Activated naive CD8-positive, alpha-beta T cell treated with anti-CD3 and anti-CD28 coated beads, Interleukin-2, amount 50 U/mL, for 24 hours (primary cell): ENCODE data around the gene RPS17.

ENCODE experiments used
- ATAC-seq: fragments of 150-1000 bp; cut with Tn5 transposase; one replicate; pipeline ENCODE4 v1.10.0; 2021
- DNase-seq: peaks from one replicate; pipeline ENCODE4 v3.0.0; 2021
- H3K27ac Mint-ChIP-seq: one replicate; pipeline ENCODE4 v1.8.0; 2021; ENCODE audit warnings: mild to moderate bottlenecking, mixed read lengths
- H3K27me3 Mint-ChIP-seq: one replicate; pipeline ENCODE4 v1.8.0; 2021; ENCODE audit warnings: mixed read lengths
- H3K36me3 Mint-ChIP-seq: one replicate; pipeline ENCODE4 v1.8.0; 2021; ENCODE audit warnings: low read depth, mixed read lengths
- H3K4me1 Mint-ChIP-seq: one replicate; pipeline ENCODE4 v1.8.0; 2021; ENCODE audit warnings: mixed read lengths
- H3K4me3 Mint-ChIP-seq: one replicate; pipeline ENCODE4 v1.8.0; 2021; ENCODE audit warnings: mild to moderate bottlenecking, moderate library complexity, mixed read lengths
- H3K9me3 Mint-ChIP-seq: one replicate; pipeline ENCODE4 v1.8.0; 2021; ENCODE audit warnings: mixed read lengths

RPS17 gene

GRCh38 chr15:82540055-82540983, at the start of gene RPS17:
RPS17 (minus strand) TSS chr15:82540457; CDS start chr15:82540428, 29 bp downstream.
- Mint-ChIP-seq H3K4me3 (peak within 1 kb of the TSS; percentile 98), H3K36me3 (peaks cover 57% of the 10 kb centered on the region), H3K9me3 (no peaks in the 10 kb centered on the region), H3K27ac (peak within 1 kb of the TSS; percentile 96), H3K4me1 (peaks cover 39% of the 10 kb centered on the region), H3K27me3 (no peaks in the 10 kb centered on the region)
- peak; percentile 96 for ATAC-seq
- DNase-seq: peak; percentile 99

DNA sequence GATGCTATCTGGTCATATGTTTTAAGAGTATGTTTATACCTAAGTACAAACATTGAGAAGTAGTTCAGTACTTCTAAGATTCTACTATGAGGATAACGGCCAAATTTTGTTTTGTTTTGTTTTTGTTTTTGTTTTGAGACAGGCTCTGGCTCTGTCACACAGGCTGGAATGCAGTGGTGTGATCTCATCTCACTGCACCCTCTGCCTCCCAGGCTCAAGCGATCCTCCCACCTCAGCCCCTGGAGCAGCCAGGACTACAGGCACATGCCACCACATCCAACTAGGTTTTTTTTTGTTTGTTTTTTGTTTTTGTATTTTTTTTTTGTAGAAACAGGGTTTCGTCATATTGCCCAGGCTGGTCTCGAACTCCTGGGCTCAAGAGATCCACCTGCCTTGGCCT, 47.5 kb upstream of the RPS17 start:
- no peaks in the 10 kb centered on the region for H3K36me3 Mint-ChIP-seq
- ATAC-seq (no peak), DNase-seq (no peak)
- no peaks in the 10 kb centered on the region for H3K4me1 Mint-ChIP-seq
- no peak overlapping the region for H3K27ac Mint-ChIP-seq
- H3K9me3 Mint-ChIP-seq: no peaks in the 10 kb centered on the region
- H3K4me3 Mint-ChIP-seq: no peak overlapping the region
- no peaks in the 10 kb centered on the region for H3K27me3 Mint-ChIP-seq

DNA sequence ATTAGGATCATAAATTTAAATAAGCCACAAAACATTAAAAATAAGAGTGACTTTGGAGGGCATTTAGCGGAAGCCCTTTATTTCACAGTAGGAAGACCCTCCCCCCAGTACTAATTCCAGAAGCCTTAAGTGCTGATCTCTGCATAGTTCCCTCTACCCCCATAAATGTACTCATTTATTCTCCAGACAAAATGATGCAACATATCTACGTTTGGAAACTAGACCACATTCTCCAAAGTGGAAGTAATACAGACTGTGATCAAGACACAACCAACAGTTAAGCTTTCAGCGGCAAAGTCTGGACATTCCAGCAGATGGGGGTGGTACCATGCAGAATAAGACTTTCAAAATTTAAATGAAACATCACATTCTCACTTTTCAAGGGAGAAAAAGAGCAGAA, 44.8 kb upstream of the RPS17 start:
- Mint-ChIP-seq H3K4me3 (no peak overlapping the region), H3K27me3 (peaks cover 7% of the 10 kb centered on the region), H3K9me3 (no peaks in the 10 kb centered on the region), H3K4me1 (no peaks in the 10 kb centered on the region), H3K27ac (no peak overlapping the region), H3K36me3 (no peaks in the 10 kb centered on the region)
- no peak for ATAC-seq
- DNase-seq: no peak

- Mint-ChIP-seq H3K27ac (no peak overlapping the region), H3K27me3 (peaks cover 9% of the 10 kb centered on the region), H3K36me3 (no peaks in the 10 kb centered on the region), H3K9me3 (no peaks in the 10 kb centered on the region), H3K4me3 (no peak overlapping the region), H3K4me1 (no peaks in the 10 kb centered on the region)
- DNase-seq: no peak
- ATAC-seq: no peak
Measured at GRCh38 chr15:82580713-82581112, 40.5 kb upstream of the RPS17 start.

DNA sequence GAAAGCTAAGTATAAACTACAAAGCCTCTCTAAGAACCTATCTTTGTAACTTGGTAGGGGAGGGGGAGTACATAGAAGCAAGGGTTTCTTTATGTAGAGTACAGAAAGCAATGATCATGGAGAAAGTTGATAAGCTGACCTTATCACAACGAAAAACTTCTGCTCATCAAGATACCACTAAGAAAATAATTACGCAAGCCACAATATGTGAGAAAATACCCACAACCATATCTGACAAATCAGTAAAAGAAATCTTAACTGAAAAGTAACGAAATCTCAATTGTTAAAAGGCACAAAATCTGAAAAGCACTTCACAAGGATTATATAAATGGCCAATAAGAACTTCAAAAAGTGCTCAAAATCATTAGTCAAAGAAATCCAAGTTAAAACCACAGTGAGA, 35.1 kb upstream of the RPS17 start:
- DNase-seq (no peak), ATAC-seq (no peak)
- no peaks in the 10 kb centered on the region for H3K36me3 Mint-ChIP-seq
- peaks cover 17% of the 10 kb centered on the region for H3K27me3 Mint-ChIP-seq
- no peak overlapping the region for H3K4me3 Mint-ChIP-seq
- no peaks in the 10 kb centered on the region for H3K9me3 Mint-ChIP-seq
- no peak overlapping the region for H3K27ac Mint-ChIP-seq
- H3K4me1 Mint-ChIP-seq: peaks cover 3% of the 10 kb centered on the region

DNA sequence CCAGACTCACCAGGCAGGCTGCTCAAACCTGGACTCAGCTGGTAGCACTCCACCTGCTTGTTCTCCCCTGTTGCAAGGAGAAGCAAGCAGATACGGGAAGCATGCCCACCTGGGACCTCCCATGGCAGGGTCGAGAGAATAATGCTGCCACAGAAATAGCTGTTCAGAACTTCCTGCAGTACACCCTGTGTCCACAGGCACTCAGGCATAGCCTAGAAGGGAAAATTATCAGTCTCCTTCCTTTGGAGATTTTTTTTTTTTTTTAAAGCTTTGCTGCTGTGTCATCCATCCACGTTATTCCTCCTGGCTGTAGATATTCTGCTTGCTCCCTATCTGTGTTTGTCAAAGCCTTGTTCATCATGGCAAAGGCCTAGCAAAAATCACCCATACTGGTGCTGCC, 32.7 kb upstream of the RPS17 start:
- no peak overlapping the region for H3K4me3 Mint-ChIP-seq
- H3K36me3 Mint-ChIP-seq: no peaks in the 10 kb centered on the region
- DNase-seq (no peak), ATAC-seq (no peak)
- H3K27me3 Mint-ChIP-seq: peaks cover 17% of the 10 kb centered on the region
- H3K27ac Mint-ChIP-seq: no peak overlapping the region
- H3K4me1 Mint-ChIP-seq: peaks cover 3% of the 10 kb centered on the region
- no peaks in the 10 kb centered on the region for H3K9me3 Mint-ChIP-seq

- Mint-ChIP-seq H3K9me3 (no peaks in the 10 kb centered on the region), H3K4me3 (no peak overlapping the region), H3K4me1 (peaks cover 3% of the 10 kb centered on the region), H3K27me3 (peaks cover 17% of the 10 kb centered on the region), H3K36me3 (no peaks in the 10 kb centered on the region), H3K27ac (no peak overlapping the region)
- DNase-seq (no peak), ATAC-seq (no peak)
Measured at GRCh38 chr15:82572311-82572710, 32.1 kb upstream of the RPS17 start.

DNA sequence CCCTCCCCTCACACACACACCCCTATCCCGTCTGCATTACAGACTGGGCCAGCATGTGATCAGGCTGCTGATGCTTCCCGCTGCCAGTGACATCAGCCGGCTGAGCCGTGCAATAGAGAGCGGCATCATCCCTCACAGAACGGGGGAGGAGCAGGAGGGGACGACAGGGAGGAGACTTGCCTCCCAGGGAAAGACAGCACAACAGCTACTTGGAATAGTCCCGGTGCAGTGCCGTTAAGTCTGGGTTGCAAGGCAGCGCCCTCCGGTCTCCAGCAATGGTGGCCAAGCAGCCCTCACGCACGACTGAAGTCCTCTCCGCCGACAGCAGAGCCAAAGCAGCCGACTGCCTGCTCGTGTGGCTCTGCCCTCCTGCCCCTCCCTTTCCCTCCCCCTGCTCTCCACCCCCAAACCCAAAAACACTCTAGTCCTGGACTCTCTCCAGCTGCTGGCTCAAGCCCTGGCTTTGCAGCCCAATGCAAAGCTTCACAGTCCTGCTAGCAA, 31.5 kb upstream of the RPS17 start:
- Mint-ChIP-seq H3K27me3 (peaks cover 17% of the 10 kb centered on the region), H3K27ac (no peak overlapping the region), H3K4me3 (no peak overlapping the region), H3K4me1 (peaks cover 3% of the 10 kb centered on the region), H3K36me3 (no peaks in the 10 kb centered on the region), H3K9me3 (no peaks in the 10 kb centered on the region)
- DNase-seq (no peak), ATAC-seq (no peak)

DNA sequence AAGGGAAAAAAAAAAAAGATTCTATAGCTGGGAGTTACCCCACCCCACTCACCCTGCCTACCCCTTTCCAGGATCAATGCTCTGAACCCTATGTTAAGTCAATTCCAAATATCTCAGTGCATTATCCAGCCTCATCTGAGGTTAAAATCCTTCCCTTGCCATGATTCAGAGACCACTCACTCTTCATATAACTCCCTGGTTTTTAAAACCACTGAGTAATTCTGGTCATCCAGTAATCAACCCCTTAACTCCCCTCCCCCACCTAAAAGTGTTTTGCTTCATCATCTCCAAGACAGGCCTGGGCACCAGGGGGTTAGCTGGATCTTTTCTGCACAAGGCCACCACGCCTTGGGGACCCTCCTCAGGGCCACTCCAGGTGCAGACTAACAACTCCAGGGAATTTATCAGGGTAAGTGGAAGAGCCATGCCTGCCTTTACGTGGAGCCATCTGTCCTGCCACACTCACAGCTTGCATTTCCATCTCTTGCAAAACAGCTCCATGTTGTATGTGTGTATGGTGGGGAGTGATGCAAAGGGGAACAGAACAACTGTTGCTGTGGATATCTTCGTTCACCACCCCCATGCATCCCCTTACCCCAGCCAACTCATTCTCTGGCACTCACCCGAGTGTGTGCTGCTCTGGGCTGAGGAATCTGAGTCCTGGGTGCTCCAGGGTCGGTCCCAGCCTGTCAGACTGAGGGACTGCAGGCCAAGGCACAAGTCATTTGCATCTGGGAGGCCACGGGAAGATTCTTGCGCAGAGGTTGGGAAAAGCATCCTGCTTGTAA, 30.7 kb upstream of the RPS17 start:
- no peaks in the 10 kb centered on the region for H3K36me3 Mint-ChIP-seq

GRCh38 chr15:82569834-82570233, 29.6 kb upstream of the RPS17 start:
- H3K4me3 Mint-ChIP-seq: no peak overlapping the region
- no peaks in the 10 kb centered on the region for H3K36me3 Mint-ChIP-seq
- no peaks in the 10 kb centered on the region for H3K9me3 Mint-ChIP-seq
- DNase-seq (no peak), ATAC-seq (no peak)
- peaks cover 15% of the 10 kb centered on the region for H3K27me3 Mint-ChIP-seq
- H3K27ac Mint-ChIP-seq: no peak overlapping the region
- H3K4me1 Mint-ChIP-seq: peaks cover 3% of the 10 kb centered on the region

More for the DNA sequence above, 30.7 kb upstream of the RPS17 start:
- Mint-ChIP-seq H3K4me1 (peaks cover 3% of the 10 kb centered on the region), H3K27me3 (peaks cover 15% of the 10 kb centered on the region), H3K27ac (no peak overlapping the region), H3K4me3 (no peak overlapping the region), H3K9me3 (no peaks in the 10 kb centered on the region)
- no peak for ATAC-seq
- DNase-seq: no peak

DNA sequence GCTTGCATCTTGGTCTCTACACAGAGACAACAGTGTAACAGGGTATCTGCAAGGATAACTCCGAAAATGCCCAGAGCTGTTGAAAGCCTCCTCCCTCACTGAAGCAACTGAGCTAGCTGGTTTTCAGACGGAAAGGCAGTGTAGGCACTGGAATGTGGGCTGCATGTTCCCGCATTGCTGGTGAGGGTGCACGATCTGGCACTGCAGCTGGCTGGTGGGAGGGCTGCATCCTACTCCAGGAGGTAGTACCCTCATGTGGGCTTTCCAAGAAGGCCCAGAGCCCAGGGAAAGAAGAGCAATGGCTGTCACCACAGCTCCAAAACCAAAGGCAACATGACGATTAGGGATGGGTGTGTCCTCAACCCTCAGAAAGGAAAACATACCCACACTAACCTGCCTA, 28.7 kb upstream of the RPS17 start:
- H3K27me3 Mint-ChIP-seq: peaks cover 16% of the 10 kb centered on the region
- DNase-seq (no peak), ATAC-seq (no peak)
- no peaks in the 10 kb centered on the region for H3K36me3 Mint-ChIP-seq
- H3K4me1 Mint-ChIP-seq: peaks cover 3% of the 10 kb centered on the region
- no peaks in the 10 kb centered on the region for H3K9me3 Mint-ChIP-seq
- no peak overlapping the region for H3K27ac Mint-ChIP-seq
- no peak overlapping the region for H3K4me3 Mint-ChIP-seq

DNA sequence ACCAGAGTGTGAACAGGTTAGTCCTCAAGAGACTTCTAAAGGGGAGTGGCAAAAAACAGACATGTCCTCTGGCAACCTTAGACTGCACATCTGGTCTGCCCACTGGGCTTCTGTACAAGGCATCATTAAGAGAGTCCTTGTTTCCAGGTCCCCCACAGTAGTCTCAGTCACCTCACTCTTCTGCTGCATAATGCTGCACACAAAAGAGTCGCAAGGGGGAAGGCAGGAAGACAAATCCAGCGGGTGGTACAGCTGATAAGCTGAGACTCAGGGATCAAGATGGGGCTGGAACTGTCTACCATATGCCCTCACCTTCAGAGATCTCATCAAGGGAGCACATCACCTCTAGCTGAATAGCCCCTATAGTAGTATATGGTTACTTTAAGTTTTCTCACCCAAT, 27.4 kb upstream of the RPS17 start:
- Mint-ChIP-seq H3K4me1 (peaks cover 3% of the 10 kb centered on the region), H3K36me3 (no peaks in the 10 kb centered on the region), H3K27me3 (peaks cover 15% of the 10 kb centered on the region), H3K27ac (no peak overlapping the region), H3K4me3 (no peak overlapping the region), H3K9me3 (no peaks in the 10 kb centered on the region)
- ATAC-seq (no peak), DNase-seq (no peak)

DNA sequence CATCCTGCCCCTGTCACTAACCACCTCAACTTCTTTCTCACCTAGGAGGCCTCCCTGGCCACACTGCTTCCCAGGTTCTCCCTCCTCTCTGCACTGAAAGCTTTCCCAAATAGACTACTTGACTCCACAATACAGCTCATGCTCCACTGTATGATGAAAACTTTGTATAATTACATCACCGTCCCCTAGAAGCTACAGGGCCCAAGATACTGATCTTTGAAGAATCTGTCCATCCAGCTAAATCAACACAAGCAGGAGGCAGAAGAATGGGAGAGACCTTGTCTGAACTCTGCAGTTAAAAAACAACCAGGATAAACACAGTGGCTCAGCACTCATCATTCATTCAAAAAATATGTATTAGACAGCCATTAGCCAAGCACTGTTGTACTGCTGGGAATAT, 26.4 kb upstream of the RPS17 start:
- Mint-ChIP-seq H3K27me3 (peaks cover 6% of the 10 kb centered on the region), H3K4me3 (no peak overlapping the region), H3K27ac (no peak overlapping the region), H3K4me1 (peaks cover 3% of the 10 kb centered on the region), H3K36me3 (no peaks in the 10 kb centered on the region), H3K9me3 (no peaks in the 10 kb centered on the region)
- no peak for ATAC-seq
- no peak for DNase-seq

DNA sequence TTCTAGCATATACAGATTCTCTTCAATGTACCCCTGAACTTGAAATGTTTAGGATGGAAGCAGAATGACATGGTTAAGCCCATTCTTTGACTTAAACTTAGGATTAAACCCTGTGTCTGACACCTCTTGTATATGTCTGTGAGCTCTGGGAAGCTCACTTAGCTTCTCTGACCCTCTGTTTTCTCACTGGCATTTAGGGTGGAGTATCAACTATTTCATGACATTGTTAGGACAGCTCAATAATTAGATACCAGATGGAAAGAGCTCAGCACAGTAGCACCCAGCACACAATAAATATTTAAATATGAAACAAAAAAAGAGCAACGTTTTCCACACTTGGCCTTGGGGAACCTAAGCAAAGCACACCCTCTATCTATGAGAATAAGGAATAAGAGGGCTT, 18.2 kb upstream of the RPS17 start:
- no peak for ATAC-seq
- no peak for DNase-seq
- Mint-ChIP-seq H3K9me3 (no peaks in the 10 kb centered on the region), H3K27me3 (peaks cover 2% of the 10 kb centered on the region), H3K4me3 (no peak overlapping the region), H3K36me3 (no peaks in the 10 kb centered on the region), H3K27ac (no peak overlapping the region), H3K4me1 (no peaks in the 10 kb centered on the region)
